Activated naive CD4-positive, alpha-beta T cell treated with anti-CD3 and anti-CD28 coated beads, Interleukin-2, amount 50 U/mL, for 24 hours (primary cell): ENCODE data around the gene ASF1B.
"Not testable (repeated sequence)": the region's sequence is repeated elsewhere in the genome, so short reads cannot be mapped to it uniquely, and the experiment has no call there.

Experiments
- H3K27ac Mint-ChIP-seq: one replicate; pipeline ENCODE4 v1.8.0; 2021; ENCODE audit warnings: mild to moderate bottlenecking, mixed read lengths
- H3K27me3 Mint-ChIP-seq: one replicate; pipeline ENCODE4 v1.8.0; 2021; ENCODE audit warnings: mixed read lengths
- H3K36me3 Mint-ChIP-seq: one replicate; pipeline ENCODE4 v1.8.0; 2021; ENCODE audit warnings: mixed read lengths
- H3K4me1 Mint-ChIP-seq: one replicate; pipeline ENCODE4 v1.8.0; 2021; ENCODE audit warnings: mixed read lengths
- H3K4me3 Mint-ChIP-seq: one replicate; pipeline ENCODE4 v1.8.0; 2021; ENCODE audit warnings: mild to moderate bottlenecking, mixed read lengths
- H3K9me3 Mint-ChIP-seq: one replicate; pipeline ENCODE4 v1.8.0; 2021; ENCODE audit warnings: mixed read lengths

The ASF1B gene

DNA sequence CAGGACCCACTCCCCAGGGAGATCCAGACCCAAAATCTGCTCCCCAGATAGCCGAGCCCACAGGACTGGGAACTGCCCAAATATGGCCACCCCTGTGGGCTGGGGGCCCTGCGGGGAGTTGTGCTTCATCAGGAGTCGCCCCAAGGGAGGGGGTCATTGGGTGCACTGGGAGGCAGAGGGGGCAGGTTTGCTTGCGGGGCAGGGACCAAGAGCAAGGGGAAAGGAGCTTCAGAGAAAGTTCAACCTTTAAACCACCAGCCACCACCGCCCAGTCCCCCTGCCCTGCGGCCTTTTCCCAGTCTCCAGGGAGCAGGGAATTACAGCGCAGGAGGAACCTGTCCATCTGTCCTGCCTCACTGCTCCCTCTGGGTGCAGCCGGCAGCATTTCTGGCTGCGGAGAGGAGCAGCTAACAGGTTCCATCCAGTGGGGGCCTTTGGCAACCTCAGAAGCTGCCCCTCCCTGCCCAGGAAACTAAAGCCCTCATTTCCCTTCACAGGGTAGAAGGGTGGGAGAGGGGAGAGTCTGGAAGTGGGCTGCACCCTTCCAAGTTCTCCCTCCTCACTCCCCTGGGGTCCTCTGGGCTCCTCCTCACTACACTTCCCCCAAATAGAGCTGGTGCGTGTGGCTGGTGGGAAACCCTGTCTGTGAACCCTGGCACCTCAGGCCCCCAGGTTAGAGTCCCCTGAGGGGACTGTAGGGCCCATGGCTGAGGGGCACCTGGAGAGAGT lies 13.8 kb upstream of the ASF1B start:
- Mint-ChIP-seq H3K4me3 (peak overlapping the region; percentile 84), H3K27ac (peak overlapping the region; percentile 96)

DNA sequence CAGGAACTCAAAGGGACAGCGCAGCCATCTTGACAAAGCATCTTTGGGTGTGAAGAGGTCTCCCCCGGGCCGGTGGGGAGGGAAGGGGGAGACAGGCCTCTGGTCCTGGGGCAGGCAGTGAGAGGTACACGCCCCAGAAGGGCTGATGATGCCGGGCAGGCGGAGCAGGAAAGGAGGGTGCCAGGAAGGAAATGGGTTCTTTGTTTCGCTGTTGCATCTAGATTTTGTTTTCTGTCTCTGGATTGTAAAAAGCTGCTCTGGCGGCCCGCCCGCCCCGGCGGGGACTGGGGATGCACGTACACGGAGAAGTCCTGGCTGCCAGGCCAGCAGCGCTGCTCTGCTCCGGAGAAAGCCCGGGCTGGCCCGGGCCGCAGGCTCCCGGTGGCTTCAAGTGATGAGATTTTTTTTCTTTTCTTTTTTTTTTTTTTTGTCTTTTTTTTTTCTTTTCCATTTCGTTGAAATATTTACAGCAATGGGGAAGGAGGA lies 13.2 kb upstream of the ASF1B start:
- H3K27me3 Mint-ChIP-seq: no peaks in the 10 kb centered on the region
- H3K27ac Mint-ChIP-seq: peak overlapping the region; percentile 96
- H3K36me3 Mint-ChIP-seq: no peaks in the 10 kb centered on the region
- peak overlapping the region; percentile 84 for H3K4me3 Mint-ChIP-seq
- peaks cover 45% of the 10 kb centered on the region for H3K4me1 Mint-ChIP-seq
- H3K9me3 Mint-ChIP-seq: no peaks in the 10 kb centered on the region

More for the DNA sequence above, 13.8 kb upstream of the ASF1B start:
- peaks cover 43% of the 10 kb centered on the region for H3K4me1 Mint-ChIP-seq
- no peaks in the 10 kb centered on the region for H3K9me3 Mint-ChIP-seq
- no peaks in the 10 kb centered on the region for H3K27me3 Mint-ChIP-seq
- H3K36me3 Mint-ChIP-seq: no peaks in the 10 kb centered on the region

DNA sequence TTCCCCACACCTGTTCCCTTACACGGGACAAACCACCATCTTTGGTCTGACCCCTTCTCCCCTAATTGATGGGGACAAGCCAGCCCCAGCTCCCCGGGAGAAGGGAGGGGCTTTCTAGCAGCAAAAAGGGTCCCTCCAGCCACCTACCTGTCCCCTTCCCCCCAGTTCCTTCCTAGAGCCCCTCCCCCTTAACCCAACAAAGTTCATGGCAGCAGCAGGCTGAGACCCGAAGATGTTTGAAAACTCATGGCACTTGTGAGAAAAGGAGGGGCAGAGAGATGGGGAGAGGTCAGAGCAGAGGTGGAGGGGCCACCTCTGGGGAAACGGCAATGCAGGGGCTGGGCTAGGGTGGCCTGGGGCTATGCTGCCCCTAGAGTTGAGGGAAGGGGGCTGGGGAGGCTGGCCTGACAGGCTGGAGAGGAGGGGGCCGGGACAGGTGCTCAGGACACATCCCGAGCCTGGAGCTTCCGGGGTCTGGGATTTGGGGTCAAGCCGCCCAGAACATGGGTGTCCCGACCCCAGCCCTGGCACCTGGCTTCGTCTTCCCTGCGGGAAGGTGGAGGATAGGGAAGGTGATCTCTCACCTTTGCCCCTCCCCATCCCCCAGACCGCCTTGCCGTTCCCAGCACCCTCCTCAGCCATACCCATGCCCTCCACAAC lies 12.5 kb upstream of the ASF1B start:
- H3K36me3 Mint-ChIP-seq: no peaks in the 10 kb centered on the region
- no peaks in the 10 kb centered on the region for H3K9me3 Mint-ChIP-seq
- H3K4me3 Mint-ChIP-seq: peak overlapping the region; percentile 84
- H3K27ac Mint-ChIP-seq: peak overlapping the region; percentile 96
- peaks cover 45% of the 10 kb centered on the region for H3K4me1 Mint-ChIP-seq
- no peaks in the 10 kb centered on the region for H3K27me3 Mint-ChIP-seq

DNA sequence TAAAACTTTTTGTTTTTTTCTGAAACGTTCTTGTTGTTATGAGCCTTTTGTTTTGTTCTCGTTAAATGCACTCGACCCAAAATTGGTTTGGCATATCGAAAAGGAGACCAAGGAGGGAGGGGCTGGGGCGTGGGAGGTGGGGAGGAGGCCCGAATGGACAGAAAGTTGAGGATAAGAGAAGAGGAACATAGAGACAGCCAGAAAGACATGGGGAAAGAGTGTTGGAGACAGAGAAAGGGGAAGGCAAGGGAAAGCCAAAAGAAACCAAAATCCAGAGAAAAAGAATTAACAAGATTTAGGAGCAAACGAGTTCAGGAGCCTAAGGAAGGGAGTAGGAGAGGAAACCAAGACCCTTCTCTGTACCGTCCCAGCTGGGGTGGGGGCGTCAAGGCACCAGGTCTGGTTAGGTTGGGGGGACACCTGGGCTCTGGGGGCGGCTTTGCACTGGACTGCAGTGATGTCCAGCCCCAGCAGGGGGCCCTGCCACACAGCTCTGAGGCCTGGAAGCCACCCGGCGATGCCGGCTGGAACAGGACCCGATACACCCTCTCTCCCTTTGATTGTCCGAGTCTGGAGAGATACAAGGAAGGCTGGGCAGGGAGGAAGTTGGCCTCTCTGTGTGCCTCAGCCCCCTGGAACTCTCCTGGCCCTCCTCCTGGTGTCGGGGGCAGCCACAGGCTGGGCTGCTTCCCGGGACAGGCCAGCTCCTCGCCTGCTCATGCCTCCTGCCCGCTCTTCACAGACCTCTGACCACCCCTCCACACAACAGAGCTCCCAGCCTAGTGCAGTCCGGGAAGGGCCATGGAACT lies 11.6 kb upstream of the ASF1B start:
- Mint-ChIP-seq H3K4me1 (peaks cover 46% of the 10 kb centered on the region), H3K27me3 (no peaks in the 10 kb centered on the region), H3K36me3 (no peaks in the 10 kb centered on the region), H3K9me3 (no peaks in the 10 kb centered on the region), H3K4me3 (peak overlapping the region; percentile 49), H3K27ac (peak overlapping the region; percentile 96)

DNA sequence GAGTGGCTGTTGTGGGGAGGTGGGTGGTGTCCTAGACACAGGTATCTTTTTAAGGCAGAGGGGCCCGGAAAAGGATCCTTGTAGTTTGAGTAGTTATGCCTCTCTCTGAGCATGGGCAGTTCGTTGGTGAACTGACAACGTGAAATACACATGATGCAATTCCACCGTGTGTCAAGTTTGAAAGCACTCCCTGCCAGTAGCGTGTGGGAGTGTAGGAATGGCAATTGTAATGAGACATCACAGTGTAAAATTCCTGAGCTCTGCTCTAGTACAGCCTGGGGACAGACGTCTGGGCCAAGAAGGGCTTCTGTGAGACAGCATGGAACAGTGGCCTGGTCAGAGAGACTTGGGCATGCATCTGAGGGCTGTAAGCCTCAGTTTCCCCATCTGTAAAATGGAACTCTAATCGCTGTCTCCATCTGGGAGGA lies 10.4 kb upstream of the ASF1B start:
- H3K27me3 Mint-ChIP-seq: no peaks in the 10 kb centered on the region
- H3K27ac Mint-ChIP-seq: peak overlapping the region; percentile 65
- H3K36me3 Mint-ChIP-seq: no peaks in the 10 kb centered on the region
- H3K9me3 Mint-ChIP-seq: no peaks in the 10 kb centered on the region
- no peak overlapping the region for H3K4me3 Mint-ChIP-seq
- peaks cover 58% of the 10 kb centered on the region for H3K4me1 Mint-ChIP-seq

DNA sequence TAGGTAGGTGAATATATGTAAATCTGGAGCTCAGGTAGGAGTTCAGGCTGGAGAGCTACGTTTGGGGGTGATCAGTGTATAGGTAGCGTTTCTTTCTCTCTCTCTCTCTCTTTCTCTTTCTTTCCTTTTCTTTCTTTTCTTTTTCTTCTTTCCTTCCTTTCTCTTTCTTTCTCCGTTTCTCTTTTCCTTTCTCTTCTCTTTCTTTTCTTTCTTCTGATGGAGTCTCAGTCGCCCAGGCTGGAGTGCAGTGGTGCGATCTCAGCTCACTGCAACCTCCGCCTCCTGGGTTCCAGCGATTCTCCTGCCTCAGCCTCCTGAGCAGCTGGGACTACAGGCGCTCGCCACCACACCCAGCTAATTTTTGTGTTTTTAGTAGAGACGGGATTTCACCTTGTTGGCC lies 9.8 kb upstream of the ASF1B start:
- Mint-ChIP-seq H3K27ac (peak overlapping the region; percentile 84), H3K4me1 (peaks cover 64% of the 10 kb centered on the region)
- not testable (repeated sequence) for H3K4me3 Mint-ChIP-seq, H3K9me3 Mint-ChIP-seq, H3K27me3 Mint-ChIP-seq, H3K36me3 Mint-ChIP-seq

DNA sequence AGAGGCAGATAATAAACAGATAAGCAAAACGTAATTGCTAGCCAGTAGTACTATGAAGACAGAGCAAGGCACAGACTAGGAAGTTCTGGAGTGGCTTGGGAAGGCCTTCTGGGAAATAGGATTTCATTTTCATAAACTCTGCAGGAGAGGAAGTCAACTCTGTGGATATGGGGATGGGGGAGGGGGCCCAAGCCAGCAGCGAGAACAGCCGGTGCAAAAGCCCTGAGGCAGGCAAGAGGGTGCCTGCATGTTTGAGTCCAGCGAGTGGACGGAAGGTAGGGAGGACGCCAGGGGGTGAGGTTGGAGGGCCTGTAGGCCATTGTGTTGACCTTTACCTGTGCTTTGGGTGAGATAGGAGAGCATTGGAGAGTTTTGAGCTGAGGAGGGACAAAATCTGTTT lies 9.0 kb upstream of the ASF1B start:
- peak overlapping the region; percentile 84 for H3K27ac Mint-ChIP-seq
- H3K27me3 Mint-ChIP-seq: no peaks in the 10 kb centered on the region
- H3K4me1 Mint-ChIP-seq: peaks cover 67% of the 10 kb centered on the region
- peaks cover 2% of the 10 kb centered on the region for H3K36me3 Mint-ChIP-seq
- H3K9me3 Mint-ChIP-seq: no peaks in the 10 kb centered on the region
- no peak overlapping the region for H3K4me3 Mint-ChIP-seq

DNA sequence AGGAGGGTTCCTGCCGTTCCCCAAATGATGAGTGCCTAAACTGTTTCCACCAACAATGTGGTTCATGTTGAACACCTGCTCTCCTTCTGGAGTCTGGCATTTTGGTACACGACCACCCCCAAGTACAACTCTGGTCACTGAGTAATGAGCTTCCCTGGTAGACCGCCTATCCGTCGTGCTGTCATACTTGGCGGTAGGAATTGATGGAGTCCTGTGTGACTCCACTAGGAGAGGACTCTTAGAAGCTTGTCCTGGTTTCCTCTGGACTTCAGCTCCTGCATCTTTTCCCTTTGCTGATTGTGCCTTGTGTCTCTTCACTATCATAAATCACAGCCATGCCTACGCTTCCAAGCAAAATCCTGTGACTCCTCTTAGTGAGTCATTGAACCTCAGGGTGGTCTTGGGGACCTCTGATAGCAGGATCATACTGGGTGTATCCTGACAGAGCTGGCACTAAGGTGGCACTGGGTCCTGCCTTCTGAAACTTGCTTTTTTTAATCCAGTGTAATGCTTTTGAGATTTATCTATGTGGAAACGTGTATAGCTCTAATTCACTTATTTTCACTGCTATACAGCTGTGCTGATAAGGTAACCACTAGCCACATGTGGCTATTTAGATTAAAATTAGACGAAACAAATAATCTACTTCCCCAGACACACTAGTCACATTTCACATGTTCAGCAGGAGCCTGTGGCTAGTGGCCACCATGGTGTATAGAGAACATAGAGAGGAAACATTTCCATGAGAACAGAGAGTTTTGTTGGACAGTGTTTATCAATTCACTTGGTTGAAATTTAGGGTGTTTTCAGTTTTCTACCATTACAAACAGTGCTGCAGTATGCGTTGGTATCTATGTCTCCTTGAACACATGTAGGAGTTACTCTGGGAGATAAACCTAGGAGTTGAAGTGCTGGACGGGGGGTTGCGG lies 6.1 kb upstream of the ASF1B start:
- H3K9me3 Mint-ChIP-seq: no peaks in the 10 kb centered on the region
- peaks cover 8% of the 10 kb centered on the region for H3K36me3 Mint-ChIP-seq
- peak overlapping the region; percentile 15 for H3K4me3 Mint-ChIP-seq
- peaks cover 62% of the 10 kb centered on the region for H3K4me1 Mint-ChIP-seq
- H3K27ac Mint-ChIP-seq: peak overlapping the region; percentile 57
- no peaks in the 10 kb centered on the region for H3K27me3 Mint-ChIP-seq

DNA sequence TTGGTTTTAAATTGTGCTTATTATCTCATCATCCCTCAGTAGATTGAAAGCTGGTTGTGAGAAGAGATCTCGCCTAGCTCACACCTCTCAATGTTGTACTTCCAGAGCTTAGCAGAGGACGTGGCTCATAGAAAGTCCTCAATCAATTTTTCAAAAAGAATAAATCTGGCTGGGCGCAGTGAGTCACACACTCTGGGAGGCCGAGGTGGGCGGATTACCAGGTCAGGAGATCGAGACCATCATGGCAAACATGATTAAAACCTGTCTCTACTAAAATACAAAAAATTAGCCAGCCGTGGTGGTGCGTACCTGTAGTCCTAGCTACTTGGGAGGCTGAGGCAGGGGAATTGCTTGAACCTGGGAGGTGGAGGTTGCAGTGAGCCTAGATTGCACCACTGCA lies 4.7 kb upstream of the ASF1B start:
- Mint-ChIP-seq H3K27me3 (no peaks in the 10 kb centered on the region), H3K4me3 (peak overlapping the region; percentile 11), H3K9me3 (no peaks in the 10 kb centered on the region), H3K36me3 (peaks cover 8% of the 10 kb centered on the region), H3K4me1 (peaks cover 48% of the 10 kb centered on the region), H3K27ac (peak overlapping the region; percentile 62)

DNA sequence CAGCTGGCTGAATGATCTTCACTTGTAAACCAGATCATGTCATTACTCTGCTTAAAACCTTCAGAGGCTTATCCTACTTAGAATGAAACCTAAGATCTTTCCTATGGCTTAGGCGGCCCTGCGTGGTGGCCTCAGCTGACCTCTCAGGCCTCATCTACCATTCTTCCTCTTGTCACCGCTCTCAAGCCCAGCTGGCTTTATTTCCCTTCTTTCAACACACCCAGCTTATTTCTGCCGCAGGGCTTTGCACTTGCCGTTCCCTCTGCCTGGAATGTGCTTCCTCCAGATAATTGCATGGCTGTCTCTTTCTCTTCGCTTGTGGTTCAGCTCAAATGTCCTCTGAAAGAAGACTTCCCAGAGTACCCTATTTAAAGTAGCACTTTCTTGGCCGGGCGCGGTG lies 3.6 kb upstream of the ASF1B start:
- Mint-ChIP-seq H3K4me1 (peaks cover 45% of the 10 kb centered on the region), H3K9me3 (no peaks in the 10 kb centered on the region), H3K27me3 (no peaks in the 10 kb centered on the region), H3K36me3 (peaks cover 8% of the 10 kb centered on the region), H3K27ac (peak overlapping the region; percentile 88), H3K4me3 (peak overlapping the region; percentile 64)

DNA sequence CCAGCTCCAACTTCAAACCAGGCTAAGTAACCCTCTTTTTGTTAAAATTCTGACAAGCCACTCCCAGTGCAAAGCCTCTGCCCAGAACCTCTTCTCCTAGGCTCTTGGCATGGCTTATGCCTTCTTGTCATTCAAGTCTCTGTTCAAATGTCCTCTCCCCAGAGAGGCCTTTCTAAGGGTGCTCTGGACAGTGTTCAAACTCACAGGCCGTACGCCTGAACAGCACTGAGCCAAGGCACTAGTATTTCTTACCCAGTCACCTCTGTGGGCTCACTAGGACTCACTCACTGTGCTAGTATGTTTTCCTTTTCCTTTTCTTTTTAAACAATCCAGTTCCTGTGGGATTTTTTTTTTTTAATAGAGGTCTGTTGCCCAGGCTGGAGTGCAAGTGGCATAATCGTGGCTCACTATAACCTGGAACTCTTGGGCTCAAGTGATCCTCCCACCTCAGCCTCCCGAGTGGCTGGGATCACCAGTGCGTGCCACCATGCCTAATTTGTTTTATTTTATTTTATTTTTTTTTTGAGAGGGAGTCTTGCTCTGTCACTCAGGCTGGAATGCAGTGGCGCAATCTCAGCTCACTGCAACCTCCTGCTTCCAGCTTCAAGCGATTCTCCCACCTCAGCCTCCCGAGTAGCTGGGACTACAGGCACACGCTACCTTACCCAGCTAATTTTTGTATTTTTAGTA lies 2.3 kb upstream of the ASF1B start:
- Mint-ChIP-seq H3K36me3 (peaks cover 8% of the 10 kb centered on the region), H3K4me3 (peak overlapping the region; percentile 71), H3K27me3 (no peaks in the 10 kb centered on the region), H3K4me1 (peaks cover 45% of the 10 kb centered on the region), H3K27ac (peak overlapping the region; percentile 72), H3K9me3 (no peaks in the 10 kb centered on the region)

DNA sequence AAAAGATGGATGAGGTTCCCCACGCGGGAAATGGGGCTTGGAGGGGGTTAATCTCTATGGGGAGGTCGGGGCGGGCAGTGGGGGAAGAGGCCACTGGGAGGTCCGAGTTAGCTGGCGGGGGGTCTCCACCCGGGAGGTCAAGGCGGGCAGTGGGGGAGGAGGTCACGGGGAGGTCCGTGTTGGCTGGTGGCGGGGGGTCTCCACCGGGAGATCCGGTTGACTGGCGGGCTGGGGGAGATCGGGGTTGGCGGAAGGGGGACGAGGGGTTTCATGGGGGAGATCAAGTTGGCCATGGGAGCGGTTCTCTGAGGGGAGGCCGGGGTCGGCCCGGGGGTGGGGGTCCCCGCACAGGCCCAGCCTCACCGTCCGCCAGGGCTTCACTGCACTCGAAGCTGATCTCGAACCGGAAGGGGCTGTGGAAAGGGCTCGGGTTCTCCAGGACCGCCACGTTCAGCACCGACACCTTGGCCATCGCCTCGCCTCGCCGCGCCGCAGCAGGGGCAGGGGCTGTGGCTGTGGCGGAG lies 342 bp downstream of the ASF1B start:
- Mint-ChIP-seq H3K27ac (peak overlapping the region; percentile 72), H3K9me3 (no peaks in the 10 kb centered on the region), H3K36me3 (peaks cover 8% of the 10 kb centered on the region), H3K27me3 (no peaks in the 10 kb centered on the region), H3K4me1 (peaks cover 25% of the 10 kb centered on the region), H3K4me3 (peak overlapping the region; percentile 89)

DNA sequence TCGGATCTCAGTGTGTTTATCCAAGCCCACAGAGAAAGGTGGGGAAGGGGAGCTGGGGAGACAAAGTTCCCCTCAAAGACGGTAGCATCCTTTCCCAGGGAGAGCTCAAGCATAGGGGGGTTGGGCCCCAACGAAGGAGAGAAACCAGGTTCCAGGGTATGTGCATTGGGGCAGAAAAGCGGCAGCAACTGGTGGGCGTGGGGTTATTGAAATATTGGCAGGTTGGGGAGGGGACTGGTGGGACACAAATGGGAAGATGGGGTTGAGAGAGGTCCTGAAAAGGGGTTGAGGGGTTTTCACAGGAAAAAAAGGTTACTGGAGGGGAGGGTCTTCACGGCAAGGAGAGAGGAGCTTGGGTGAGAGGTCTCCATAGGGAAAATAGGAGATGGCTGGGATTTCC lies 1.0 kb downstream of the ASF1B start:
- Mint-ChIP-seq H3K4me1 (peaks cover 23% of the 10 kb centered on the region), H3K27ac (no peak overlapping the region), H3K36me3 (peaks cover 6% of the 10 kb centered on the region), H3K4me3 (peak overlapping the region; percentile 78), H3K27me3 (no peaks in the 10 kb centered on the region), H3K9me3 (no peaks in the 10 kb centered on the region)

DNA sequence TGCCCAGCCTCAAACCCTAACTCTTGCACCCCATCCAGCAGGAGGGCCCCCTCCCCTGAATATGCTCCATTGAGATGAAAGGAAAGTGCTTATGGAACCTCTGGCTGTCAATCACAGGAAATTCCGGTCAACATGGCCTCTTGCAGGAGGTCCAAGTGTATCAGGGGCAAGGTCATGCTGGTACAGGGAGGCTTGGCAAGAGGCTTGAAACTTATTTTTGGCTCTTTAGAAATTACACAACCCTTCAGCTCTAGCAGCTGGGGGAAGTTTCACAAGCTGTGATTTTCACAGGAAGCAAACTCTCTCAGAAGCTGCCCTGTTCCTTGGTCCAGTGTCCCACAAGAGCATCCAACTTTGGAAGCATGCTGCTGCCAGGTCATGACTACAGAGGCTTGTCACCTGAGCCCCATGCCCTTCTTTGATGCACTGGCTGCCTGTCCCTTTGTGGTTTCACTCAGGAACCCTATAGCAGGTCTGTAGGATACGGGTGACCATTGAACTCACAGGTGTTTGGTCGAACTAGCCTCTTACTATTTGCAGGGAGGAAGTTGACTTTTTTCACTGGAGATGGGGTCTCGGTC lies 8.4 kb downstream of the ASF1B start:
- H3K4me1 Mint-ChIP-seq: no peaks in the 10 kb centered on the region
- no peaks in the 10 kb centered on the region for H3K9me3 Mint-ChIP-seq
- no peaks in the 10 kb centered on the region for H3K36me3 Mint-ChIP-seq
- no peaks in the 10 kb centered on the region for H3K27me3 Mint-ChIP-seq
- H3K4me3 Mint-ChIP-seq: no peak overlapping the region
- H3K27ac Mint-ChIP-seq: no peak overlapping the region
